GM11168 (cell line): ENCODE results near the gene ANKRD13C.
"Not testable (repeated sequence)": the region's sequence is repeated elsewhere in the genome, so short reads cannot be mapped to it uniquely, and the experiment has no call there.

Experiments
- in situ Hi-C: fragments of 300-500 bp; cut with MboI; formaldehyde crosslinking; loops from one replicate; pipeline ENCODE4 v1.12.0; 2022; ENCODE audit warnings: low sequenced_read_pairs; ENCODE audit not compliant: unreplicated experiment

The ANKRD13C gene

GRCh38 chr1:70354332-70355110 is at the start of gene ANKRD13C:
Gene ANKRD13C (minus strand): TSS chr1:70354722. CDS start chr1:70354408, 314 bp downstream.
- in situ Hi-C loops: loop anchor here (5.0 kb wide), 1 partner anchor 58 kb away; the partner anchor contains the start of gene CTH

GRCh38 chr1:70403759-70404158 is 49.2 kb upstream of the ANKRD13C start:
- in situ Hi-C loops: no loop called here

DNA sequence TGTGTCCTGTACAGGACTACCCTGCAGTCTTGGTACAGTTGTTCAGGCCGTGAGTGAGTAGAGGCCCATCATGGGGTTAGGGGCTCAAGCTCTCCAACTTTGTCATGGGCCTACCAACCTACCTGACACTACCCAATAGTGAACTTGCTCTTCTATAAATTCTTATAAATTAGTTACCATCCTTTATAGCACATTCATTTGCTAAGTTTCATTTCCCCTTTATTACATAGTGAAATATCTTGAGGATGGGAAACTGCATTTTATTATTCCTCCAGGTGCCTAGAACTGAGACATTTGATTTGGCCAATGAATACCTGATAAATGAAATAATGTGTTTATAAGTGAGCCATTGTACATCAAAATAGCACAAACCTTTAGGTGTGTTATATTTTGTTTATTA is 47.5 kb upstream of the ANKRD13C start:
- in situ Hi-C loops: no loop called here

- in situ Hi-C loops: no loop called here
Observed at GRCh38 chr1:70400335-70400734, 45.8 kb upstream of the ANKRD13C start.

DNA sequence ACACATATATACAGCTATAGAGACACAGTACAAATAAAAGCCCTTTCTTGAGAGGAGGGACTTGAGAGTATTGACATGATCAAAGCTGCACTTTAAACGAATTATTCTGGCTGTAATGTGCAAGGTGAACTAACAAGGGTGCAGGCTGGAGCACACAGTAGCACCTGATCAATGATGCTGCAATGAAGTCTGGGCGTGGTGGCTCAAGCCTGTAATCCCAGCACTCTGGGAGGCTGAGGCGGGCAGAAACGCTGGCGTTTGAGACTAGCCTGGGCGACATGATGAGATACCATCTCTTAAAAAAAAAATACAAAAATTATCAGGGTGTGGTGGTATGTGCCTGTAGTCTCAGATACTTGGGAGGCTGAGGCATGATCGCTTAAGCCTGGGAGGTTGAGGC is 42.5 kb upstream of the ANKRD13C start:
- in situ Hi-C loops: no loop called here

DNA sequence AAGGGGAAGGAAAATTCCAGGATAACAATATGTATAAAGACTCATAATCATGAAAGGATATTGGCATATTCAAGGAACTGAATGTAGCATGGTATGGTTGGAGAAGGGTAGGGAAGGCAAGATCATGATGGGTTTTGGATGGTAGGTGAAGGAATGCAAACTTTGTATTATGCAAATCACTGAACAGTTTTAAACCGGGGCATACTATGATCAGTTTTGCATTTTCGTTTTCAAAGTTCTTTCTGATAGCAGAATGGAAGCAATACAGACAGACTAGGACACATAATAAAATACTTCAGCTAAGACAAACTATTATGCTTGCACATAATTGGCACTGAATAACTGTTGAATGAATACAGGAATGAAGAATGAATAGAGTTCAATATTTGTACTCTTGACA is 42.1 kb upstream of the ANKRD13C start:
- in situ Hi-C loops: no loop called here

DNA sequence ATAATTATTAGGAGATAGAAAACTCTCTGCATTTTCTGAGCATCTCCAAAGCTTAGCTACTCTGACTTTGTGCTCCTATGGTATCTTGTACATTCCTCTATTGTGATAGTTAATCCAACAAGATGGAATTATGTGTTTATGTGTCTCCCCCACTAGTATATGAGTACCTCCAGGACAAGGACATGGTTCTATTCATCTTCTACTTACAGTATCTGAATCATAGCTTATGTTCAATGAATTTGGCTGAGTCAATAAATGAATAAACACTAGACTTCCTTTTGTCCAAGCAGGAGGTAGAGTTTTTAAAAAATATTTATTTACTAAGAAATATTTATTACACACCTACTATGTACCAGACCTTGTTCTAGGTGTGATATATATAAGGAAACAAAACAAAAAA is 38.1 kb upstream of the ANKRD13C start:
- in situ Hi-C loops: no loop called here

DNA sequence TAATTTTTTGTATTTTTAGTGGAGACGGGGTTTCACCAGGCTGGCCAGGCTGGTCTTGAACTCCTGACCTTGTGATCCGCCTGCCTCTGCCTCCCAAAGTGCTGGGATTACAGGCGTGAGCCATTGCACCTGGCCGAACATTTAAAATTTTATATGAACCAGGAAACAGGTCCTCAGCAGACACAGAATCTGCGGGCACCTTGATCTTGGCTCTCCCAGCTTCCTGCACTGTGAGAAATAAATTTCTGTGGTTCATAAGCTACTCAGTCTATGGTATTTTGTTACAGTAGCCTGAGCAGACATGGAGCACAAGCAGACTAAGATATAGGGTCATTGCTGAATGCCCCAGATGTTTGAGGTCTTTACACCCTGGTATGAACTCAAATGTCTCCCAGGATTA is 33.0 kb upstream of the ANKRD13C start:
- in situ Hi-C loops: no loop called here

DNA sequence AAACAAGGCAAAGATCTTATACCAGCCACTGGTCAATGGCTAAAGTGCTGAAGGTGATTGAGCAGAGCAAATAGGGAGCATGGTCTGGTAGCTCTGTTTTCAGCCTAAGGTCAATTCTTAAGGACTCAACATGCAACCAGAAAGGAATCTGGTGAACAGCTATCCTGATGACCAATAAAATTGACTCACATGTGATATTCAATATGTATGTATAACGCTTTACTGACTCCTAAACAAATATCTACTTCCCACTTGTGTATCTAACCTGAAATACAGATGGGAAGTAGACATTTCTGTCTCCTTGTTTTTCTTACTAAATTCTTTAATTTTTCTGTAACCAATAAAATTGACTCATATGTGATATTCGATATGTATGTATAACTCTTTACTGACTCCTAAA is 31.6 kb upstream of the ANKRD13C start:
- in situ Hi-C loops: no loop called here

- in situ Hi-C loops: no loop called here
Observed at GRCh38 chr1:70385477-70385876, 31.0 kb upstream of the ANKRD13C start.

GRCh38 chr1:70384542-70384941 is 30.0 kb upstream of the ANKRD13C start:
- in situ Hi-C loops: no loop called here

DNA sequence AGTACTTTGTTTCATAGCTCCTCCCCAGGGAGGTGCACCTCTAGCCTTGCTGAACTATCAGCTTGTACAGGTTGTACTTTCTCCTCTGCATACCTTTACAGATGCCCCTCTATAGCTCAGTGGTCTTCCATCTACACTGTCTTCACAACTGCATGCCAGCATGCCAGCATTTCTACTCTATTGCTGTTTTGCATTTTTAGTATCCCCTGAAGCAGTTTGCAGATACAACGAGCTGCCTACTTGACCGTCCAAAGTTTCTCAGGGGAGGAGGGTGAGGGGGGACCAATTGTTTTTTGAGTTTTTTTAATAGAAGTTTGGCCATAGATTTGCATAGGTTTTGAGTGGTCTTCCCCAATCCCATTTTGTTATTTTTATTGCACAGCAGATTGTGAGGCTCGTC is 29.0 kb upstream of the ANKRD13C start:
- in situ Hi-C loops: no loop called here

GRCh38 chr1:70382682-70383081 is 28.2 kb upstream of the ANKRD13C start:
- in situ Hi-C loops: no loop called here

GRCh38 chr1:70376196-70376595 is 21.7 kb upstream of the ANKRD13C start:
- in situ Hi-C loops: no loop called here

DNA sequence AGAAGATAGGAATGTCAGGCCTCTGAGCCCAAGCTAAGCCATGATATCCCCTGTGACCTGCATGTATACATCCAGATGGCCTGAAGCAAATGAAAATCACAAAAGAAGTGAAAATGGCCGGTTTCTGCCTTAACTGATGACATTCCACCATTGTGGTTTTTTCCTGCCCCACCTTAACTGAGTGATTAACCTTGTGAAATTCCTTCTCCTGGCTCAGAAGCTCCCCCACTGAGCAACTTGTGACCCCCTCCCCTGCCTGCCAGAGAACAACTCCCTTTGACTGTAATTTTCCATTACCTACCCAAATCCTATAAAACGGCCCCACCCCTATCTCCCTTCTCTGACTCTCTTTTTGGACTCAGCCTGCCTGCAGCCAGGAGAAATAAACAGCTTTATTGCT is 19.1 kb upstream of the ANKRD13C start:
- in situ Hi-C loops: not testable (repeated sequence)

DNA sequence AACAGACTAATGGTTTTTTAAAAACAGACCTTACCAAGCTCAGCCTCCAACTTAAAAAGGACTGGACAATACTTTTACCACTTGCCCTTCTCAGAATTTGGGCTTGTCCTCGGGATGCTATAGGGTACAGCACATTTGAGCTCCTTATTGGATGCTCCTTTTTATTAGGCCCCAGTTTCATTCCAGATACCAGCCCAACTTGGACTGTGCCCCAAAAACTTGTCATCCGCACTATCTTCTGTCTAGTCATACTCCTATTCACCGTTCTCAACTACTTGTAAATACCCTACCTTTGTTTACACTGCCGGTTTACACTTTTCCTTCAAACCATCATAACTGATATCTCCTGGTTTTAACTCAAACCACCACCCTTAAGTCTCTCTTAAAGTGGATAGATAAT is 17.9 kb upstream of the ANKRD13C start:
- in situ Hi-C loops: no loop called here

DNA sequence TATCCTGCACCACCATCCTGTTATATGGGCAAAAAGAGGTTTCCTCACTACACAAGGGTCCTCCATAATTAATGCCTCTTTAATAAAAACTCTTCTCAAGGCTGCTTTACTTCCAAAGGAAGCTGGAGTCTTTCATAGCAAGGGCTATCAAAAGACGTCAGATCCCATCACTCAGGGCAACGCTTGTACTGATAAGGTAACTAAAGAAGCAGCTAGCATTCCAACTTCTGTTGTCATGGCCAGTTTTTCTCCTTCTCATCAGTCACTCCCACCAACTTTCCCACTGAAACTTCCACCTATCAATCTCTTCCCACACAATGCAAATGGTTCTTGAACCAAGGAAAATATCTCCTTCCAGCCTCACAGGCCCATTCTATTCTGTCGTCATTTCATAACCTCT is 17.1 kb upstream of the ANKRD13C start:
- in situ Hi-C loops: not testable (repeated sequence)

DNA sequence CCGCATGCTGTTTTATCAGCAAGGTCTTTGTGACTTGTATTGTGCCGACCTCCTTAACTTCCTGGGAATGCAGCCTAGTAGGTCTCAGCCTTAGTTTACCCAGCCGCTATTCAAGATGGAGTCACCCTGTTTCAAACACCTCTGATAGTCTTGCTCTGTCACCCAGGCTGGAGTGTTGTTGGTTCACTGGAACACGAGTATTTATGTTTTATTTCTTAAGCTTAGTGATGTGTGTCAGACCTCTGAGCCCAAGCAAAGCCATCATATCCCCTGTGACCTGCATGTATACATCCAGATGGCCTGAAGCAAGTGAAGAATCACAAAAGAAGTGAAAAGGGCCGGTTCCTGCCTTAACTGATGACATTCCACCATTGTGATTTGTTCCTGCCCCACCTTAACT is 12.9 kb upstream of the ANKRD13C start:
- in situ Hi-C loops: not testable (repeated sequence)

- in situ Hi-C loops: not testable (repeated sequence)
Observed at GRCh38 chr1:70366997-70367396, 12.5 kb upstream of the ANKRD13C start.

DNA sequence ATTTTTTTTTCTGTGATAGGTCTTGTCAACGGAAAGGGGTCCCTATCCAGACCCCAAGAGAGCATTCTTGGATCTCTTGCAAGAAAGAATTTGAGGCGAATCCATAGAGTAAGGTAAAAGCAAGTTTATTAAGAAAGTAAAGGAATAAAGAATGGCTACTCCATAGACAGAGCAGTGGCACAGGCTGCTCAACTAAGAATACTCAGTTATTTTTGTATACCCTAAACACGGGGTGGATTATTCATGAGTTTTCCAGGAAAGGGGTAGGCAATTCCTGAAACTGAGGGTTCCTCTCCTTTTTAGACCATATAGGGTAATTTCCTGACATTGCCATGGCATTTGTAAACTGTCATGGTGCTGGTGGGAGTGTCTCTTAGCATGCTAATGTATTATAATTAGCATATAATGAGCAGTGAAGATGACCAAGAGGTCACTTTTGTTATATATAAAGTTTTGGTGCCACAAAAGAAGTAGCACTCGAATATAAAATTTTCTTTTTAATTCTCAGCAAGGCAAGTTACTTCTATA is 12.0 kb upstream of the ANKRD13C start:
- in situ Hi-C loops: not testable (repeated sequence)

DNA sequence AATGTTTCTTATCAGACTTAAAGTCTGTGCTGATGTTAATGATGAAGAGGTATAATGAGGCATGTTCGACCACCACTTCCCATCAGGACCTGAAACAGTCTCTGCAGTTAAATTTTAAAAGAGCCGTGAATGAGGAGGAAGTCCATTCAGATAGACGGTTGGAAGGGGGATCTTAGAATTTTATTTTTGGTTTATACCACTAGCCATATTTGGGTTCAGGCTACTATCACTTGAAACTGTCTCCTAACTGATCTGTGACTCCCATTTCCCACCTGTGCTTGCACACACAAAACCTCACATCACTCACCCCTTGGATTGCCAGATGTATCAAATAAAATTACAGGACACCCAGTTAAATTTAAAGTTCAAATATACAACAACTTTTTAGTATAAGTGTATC is 9.9 kb upstream of the ANKRD13C start:
- in situ Hi-C loops: no loop called here
